ENCODE results near the gene DHX8. TPM values are rescaled to one million over a fixed set of nuclear protein-coding genes. Genes with fewer than 3 reads are reported as not detected.
"Not testable (repeated sequence)": the region's sequence is repeated elsewhere in the genome, so short reads cannot be mapped to it uniquely, and the experiment has no call there.

Gene DHX8
- total RNA-seq, 6 experiments from 2014 or later, result 57.2 to 65.6 (median 61.7) TPM

DNA sequence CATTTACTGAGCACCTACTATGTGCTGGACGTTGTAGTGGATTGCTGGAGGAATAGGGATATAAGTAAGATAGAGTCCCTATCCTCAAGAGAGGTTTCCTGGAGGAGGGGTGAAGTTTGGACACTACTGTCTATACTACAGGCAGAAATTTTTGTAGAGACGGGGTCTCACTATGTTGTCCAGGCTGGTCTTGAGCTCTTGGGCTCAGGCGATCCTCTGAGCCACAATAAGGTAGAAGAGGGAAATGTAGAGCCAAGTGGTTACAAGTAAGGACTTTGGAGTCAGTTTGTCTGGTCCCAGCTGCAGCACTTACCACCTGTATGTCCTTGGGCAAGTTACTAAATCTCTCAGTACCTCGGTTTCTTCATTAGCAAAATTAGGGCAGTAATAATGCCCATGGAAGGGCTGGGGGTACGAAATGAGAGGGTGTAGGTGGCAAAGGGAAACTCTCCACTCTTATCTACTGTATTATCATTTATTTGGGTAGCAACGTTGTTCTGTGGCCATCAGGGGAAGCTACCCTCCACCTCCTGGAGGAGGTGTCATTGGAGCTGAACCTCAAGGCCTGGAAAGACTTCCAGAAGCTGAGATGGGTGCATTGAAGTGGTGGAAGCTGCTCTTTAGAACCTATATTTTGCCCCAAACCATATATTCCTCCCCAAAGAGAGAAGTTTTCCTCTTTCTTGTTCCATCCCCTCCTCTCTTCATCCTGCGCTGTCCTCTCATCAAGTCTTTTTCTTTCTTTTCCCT, 34.9 kb upstream of the DHX8 start:
- Mint-ChIP-seq H3K27me3 (ENCODE audit: insufficient read depth) (no peaks in the 10 kb centered on the region; the same call in 1 of the 2 replicates), H3K36me3 (ENCODE audit: low read depth) (no peaks in the 10 kb centered on the region), H3K27ac (no peak overlapping the region), H3K4me1 (ENCODE audit: low read depth) (peaks cover 19% of the 10 kb centered on the region), H3K9me3 (no peaks in the 10 kb centered on the region), H3K4me3 (no peak overlapping the region)
- TF ChIP-seq, protein P1, sequence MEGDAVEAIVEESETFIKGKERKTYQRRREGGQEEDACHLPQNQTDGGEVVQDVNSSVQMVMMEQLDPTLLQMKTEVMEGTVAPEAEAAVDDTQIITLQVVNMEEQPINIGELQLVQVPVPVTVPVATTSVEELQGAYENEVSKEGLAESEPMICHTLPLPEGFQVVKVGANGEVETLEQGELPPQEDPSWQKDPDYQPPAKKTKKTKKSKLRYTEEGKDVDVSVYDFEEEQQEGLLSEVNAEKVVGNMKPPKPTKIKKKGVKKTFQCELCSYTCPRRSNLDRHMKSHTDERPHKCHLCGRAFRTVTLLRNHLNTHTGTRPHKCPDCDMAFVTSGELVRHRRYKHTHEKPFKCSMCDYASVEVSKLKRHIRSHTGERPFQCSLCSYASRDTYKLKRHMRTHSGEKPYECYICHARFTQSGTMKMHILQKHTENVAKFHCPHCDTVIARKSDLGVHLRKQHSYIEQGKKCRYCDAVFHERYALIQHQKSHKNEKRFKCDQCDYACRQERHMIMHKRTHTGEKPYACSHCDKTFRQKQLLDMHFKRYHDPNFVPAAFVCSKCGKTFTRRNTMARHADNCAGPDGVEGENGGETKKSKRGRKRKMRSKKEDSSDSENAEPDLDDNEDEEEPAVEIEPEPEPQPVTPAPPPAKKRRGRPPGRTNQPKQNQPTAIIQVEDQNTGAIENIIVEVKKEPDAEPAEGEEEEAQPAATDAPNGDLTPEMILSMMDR (IDR thresholded peaks at IDR 0.05), result no peak
- DNase-seq, result no peak

DNA sequence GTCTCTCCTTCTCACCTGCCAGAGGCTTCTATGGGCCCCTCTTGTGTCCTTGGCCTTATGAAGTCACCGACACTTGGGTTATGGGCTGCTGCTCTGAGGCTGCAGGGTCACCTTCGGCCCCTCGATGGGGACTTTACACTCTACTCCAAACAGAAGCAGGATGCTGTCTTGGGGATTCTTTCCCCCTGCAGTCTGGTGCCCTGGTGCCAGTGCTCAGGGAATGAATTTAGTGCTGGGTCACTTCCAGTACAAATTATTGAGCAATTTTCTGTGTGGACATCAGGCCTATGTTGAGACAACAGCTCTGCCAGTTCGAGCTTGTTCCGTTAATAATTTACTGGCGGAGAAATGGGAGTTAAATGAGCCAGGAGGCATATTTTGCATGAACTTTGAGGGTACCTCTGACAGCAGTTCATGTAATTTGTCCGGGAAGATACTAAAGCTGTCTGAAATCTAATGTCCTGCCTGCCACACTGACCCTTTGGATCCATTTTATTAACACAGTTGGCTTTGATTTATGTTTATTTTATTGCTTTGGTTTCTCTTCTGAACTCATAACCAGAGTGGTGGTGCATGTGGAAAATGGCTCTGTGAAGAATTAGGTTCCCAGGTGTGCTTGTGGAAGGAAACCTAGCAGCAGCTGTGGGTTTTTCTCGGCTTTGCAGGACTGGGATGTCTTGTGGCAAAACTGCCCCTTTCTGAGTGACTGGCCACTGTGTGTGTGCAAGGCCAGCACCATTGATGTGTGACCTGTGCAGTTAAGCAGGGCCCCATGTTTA, 34.1 kb upstream of the DHX8 start:
- H3K27ac Mint-ChIP-seq, result no peak overlapping the region
- DNase-seq, result no peak

DNA sequence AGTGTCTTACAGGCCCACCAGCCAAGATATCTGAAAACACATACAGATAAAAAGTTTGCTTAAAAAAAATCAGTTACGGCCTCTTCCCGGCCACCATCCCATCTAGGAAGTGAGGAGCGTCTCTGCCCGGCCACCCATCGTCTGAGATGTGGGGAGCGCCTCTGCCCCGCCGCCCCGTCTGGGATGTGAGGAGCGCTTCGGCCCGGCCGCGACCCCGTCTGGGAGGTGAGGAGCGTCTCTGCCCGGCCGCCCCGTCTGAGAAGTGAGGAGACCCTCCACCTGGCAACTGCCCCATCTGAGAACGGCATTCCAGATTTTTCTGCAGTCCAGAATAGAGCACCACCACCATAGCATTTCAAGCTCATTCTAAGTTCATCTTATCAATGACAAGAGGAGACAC, 33.0 kb upstream of the DHX8 start:
- H3K36me3 Mint-ChIP-seq (ENCODE audit: low read depth); H3K27me3 Mint-ChIP-seq (ENCODE audit: insufficient read depth); H3K4me1 Mint-ChIP-seq (ENCODE audit: low read depth); DNase-seq; H3K9me3 Mint-ChIP-seq; H3K27ac Mint-ChIP-seq; H3K4me3 Mint-ChIP-seq: not testable (repeated sequence)

More for the DNA sequence above, 34.1 kb upstream of the DHX8 start:
- Mint-ChIP-seq H3K36me3 (ENCODE audit: low read depth) (no peaks in the 10 kb centered on the region), H3K4me3 (no peak overlapping the region), H3K9me3 (no peaks in the 10 kb centered on the region), H3K4me1 (ENCODE audit: low read depth) (peaks cover 11% of the 10 kb centered on the region), H3K27me3 (ENCODE audit: insufficient read depth) (no peaks in the 10 kb centered on the region; the same call in 1 of the 2 replicates)
- TF ChIP-seq, protein P1 (IDR thresholded peaks at IDR 0.05), result no peak

DNA sequence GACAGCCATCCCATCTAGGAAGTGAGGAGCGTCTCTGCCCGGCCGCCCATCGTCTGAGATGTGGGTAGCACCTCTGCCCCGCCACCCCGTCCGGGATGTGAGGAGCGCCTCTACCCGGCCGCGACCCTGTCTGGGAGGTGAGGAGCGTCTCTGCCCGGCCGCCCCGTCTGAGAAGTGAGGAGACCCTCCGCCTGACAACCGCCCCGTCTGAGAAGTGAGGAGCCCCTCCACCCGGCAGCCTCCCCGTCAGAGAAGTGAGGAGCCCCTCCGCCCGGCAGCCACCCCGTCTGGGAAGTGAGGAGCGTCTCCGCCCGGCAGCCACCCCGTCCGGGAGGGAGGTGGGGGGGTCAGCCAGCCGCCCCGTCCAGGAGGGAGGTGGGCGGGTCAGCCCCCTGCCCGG, 32.0 kb upstream of the DHX8 start:
- not testable (repeated sequence) for DNase-seq; H3K9me3 Mint-ChIP-seq; H3K27ac Mint-ChIP-seq; H3K36me3 Mint-ChIP-seq (ENCODE audit: low read depth); H3K27me3 Mint-ChIP-seq (ENCODE audit: insufficient read depth); H3K4me3 Mint-ChIP-seq
- peaks cover 14% of the 10 kb centered on the region for H3K4me1 Mint-ChIP-seq (ENCODE audit: low read depth)

DNA sequence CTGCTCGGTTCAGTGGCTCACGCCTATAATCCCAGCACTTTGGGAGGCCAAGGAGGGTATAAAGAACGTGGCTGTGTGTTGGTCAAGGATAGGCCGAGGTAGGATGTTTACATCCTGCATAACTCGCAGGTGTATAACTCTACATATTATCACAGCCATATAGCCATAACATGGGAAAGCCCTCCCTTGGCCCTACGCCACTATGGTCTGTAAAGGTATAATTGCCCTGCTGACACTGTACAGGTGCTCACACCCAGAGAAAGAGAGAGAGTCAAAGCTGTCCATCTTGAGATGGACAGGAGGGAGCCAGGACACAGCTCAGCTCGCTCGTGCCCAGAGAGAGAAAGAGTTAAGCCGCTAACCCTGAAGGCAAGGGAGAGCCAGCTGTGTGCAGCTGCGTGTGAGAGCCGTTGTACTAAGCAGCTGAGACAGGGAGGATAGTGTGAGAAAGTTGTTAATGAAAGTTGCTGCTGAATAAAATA, 30.4 kb upstream of the DHX8 start:
- Mint-ChIP-seq H3K4me1 (ENCODE audit: low read depth) (peaks cover 30% of the 10 kb centered on the region), H3K9me3 (no peaks in the 10 kb centered on the region), H3K4me3 (no peak overlapping the region), H3K27me3 (ENCODE audit: insufficient read depth) (no peaks in the 10 kb centered on the region; the same call in 1 of the 2 replicates), H3K36me3 (ENCODE audit: low read depth) (no peaks in the 10 kb centered on the region), H3K27ac (no peak overlapping the region)
- TF ChIP-seq, protein P1 (IDR thresholded peaks at IDR 0.05), result no peak
- DNase-seq, result no peak

DNA sequence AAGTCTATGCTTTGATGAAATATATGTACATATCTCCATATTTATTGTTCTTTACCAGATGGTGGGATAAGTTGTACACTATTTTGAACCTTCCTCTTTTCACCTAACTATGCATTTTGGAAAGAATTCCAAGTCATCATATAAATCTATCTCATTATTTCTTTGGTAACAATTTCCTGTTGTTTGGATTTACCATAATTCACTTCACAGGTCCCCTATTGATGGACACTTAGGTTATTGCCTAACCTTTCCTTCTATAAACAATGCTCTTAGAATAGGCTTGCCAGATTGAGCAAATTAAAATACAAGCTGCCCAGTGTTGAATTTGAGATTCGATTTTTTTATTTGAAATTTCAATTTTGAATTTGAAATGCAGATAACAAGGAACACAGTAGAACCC, 28.9 kb upstream of the DHX8 start:
- TF ChIP-seq, protein P1 (IDR thresholded peaks at IDR 0.05), result no peak

More for the DNA sequence above, 28.9 kb upstream of the DHX8 start:
- Mint-ChIP-seq H3K36me3 (ENCODE audit: low read depth) (no peaks in the 10 kb centered on the region), H3K27me3 (ENCODE audit: insufficient read depth) (no peaks in the 10 kb centered on the region; the same call in 1 of the 2 replicates), H3K4me1 (ENCODE audit: low read depth) (peaks cover 27% of the 10 kb centered on the region), H3K9me3 (no peaks in the 10 kb centered on the region), H3K4me3 (no peak overlapping the region), H3K27ac (no peak overlapping the region)
- no peak for DNase-seq

All from HFFc6 (cell line).